A549 (cell line): Measurements from ENCODE around the gene ATOX1. TPM values are rescaled to one million over a fixed set of nuclear protein-coding genes. Genes with fewer than 3 reads are reported as not detected.
A peak's percentile ranks its signal among the peaks of the same experiment; 100 is the strongest.

Experiments used
- ATAC-seq, 2 experiments: fragments of 200-7000 bp in 1 of 2; fragments of >200 bp in 1 of 2; cut with Nextera tagmentation in 1 of 2; cut with Tn5 transposase in 1 of 2; 3 replicates each; pipeline versions ENCODE4 v1.8.0 to v1.9.1; 2018 to 2020; ENCODE audit warnings: mild to moderate bottlenecking in 1 of 2, moderate library complexity in 1 of 2
- CTCF ChIA-PET: fragments of 300-600 bp; sonication (Branson Sonifier 250); formaldehyde crosslinking; extraction: SDS; loops from one replicate; lab custom pipeline; 2021; ENCODE audit warnings: antibody characterized with exemption, inconsistent platforms; lab: Yijun Ruan, JAX
- POLR2A ChIA-PET: fragments of 350-600 bp; formaldehyde crosslinking; extraction: SDS; loops from one replicate; lab custom pipeline; 2021; ENCODE audit warnings: antibody characterized with exemption, inconsistent platforms; lab: Yijun Ruan, JAX
- DNase-seq, 2 experiments: peaks; one replicate each; pipeline versions ENCODE4 v3.0.0 to v3.0.0-alpha.2; 2011 to 2016; ENCODE audit warnings: low read depth in 1 of 2, low spot score in 1 of 2
- FAIRE-seq: peaks from 2 replicates; lab custom pipeline; 2011; peaks lifted over from hg19 to GRCh38; lab: Jason Lieb, UNC
- H3K27ac ChIP-seq, 2 experiments: fragments of >200 bp; sonication (Bioruptor Twin); formaldehyde crosslinking; 3 replicates each; pipeline ENCODE4 v1.5.1; 2016 to 2017
- H3K4me1 ChIP-seq: fragments of >200 bp; sonication (Bioruptor Twin); formaldehyde crosslinking; 3 replicates; pipeline ENCODE4 v1.6.1; 2016
- H3K4me2 ChIP-seq: fragments of >200 bp; sonication (Bioruptor Twin); formaldehyde crosslinking; 3 replicates; pipeline ENCODE4 v1.6.1; 2016
- H3K4me3 ChIP-seq: fragments of >200 bp; sonication (Bioruptor Twin); formaldehyde crosslinking; 3 replicates; pipeline ENCODE4 v1.5.1; 2016
- H3K9me3 ChIP-seq: fragments of >200 bp; sonication (Bioruptor Twin); formaldehyde crosslinking; 3 replicates; pipeline ENCODE4 v1.6.1; 2016
- ATOH8 ChIP-seq: fragments of 250-450 bp; sonication (Bioruptor Pico); IDR thresholded peaks from 2 replicates; pipeline ENCODE4 v1.5.0; 2020; ENCODE audit warnings: low read depth, mild to moderate bottlenecking, moderate library complexity
- E2F6 ChIP-seq: IDR thresholded peaks from 2 replicates; pipeline ENCODE4 v1.6.1; 2012; ENCODE audit warnings: low read depth, borderline replicate concordance
- EHF ChIP-seq: fragments of 250-450 bp; sonication (Bioruptor Pico); IDR thresholded peaks from 2 replicates; pipeline ENCODE4 v1.5.0; 2020; ENCODE audit warnings: mild to moderate bottlenecking
- FOXS1 ChIP-seq: fragments of 250-450 bp; sonication (Bioruptor Pico); IDR thresholded peaks from 2 replicates; pipeline ENCODE4 v1.5.0; 2020; ENCODE audit warnings: mild to moderate bottlenecking, moderate library complexity
- HMGXB4 ChIP-seq: fragments of 250-450 bp; sonication (Bioruptor Pico); IDR thresholded peaks from 2 replicates; pipeline ENCODE4 v1.5.0; 2021; ENCODE audit warnings: mild to moderate bottlenecking, moderate library complexity, borderline replicate concordance
- HOXB5 ChIP-seq: fragments of 250-450 bp; sonication (Bioruptor Pico); IDR thresholded peaks from 2 replicates; pipeline ENCODE4 v1.5.0; 2020; ENCODE audit warnings: mild to moderate bottlenecking, moderate library complexity
- JUN ChIP-seq, 2 experiments: fragments of >200 bp; sonication (Bioruptor Twin); formaldehyde crosslinking; IDR thresholded peaks; 2 replicates in 1 of 2; 3 replicates in 1 of 2; pipeline ENCODE4 v1.6.1; 2016 to 2017
- KDM1A ChIP-seq: fragments of 200-600 bp; sonication (generic); IDR thresholded peaks from 2 replicates; pipeline ENCODE4 v1.6.1; 2016; ENCODE audit warnings: low read depth, mild to moderate bottlenecking
- MAFK ChIP-seq: fragments of 450-650 bp; IDR thresholded peaks from 2 replicates; pipeline ENCODE4 v1.6.1; 2014; ENCODE audit not compliant: partially characterized antibody
- MAX ChIP-seq: IDR thresholded peaks from 2 replicates; pipeline ENCODE4 v1.6.1; 2012
- POLR2A ChIP-seq: IDR thresholded peaks from 2 replicates; pipeline ENCODE4 v1.6.1; 2012; ENCODE audit warnings: mild to moderate bottlenecking, low read length
- POLR2AphosphoS2 ChIP-seq: conservative IDR thresholded peaks from 2 replicates; pipeline ENCODE4 v1.6.1; 2012; ENCODE audit warnings: low read length, improper control_type of control experiment, inconsistent platforms
- RAD21 ChIP-seq, 2 experiments: fragments of >200 bp in 1 of 2; sonication (Bioruptor Twin) in 1 of 2; formaldehyde crosslinking in 1 of 2; IDR thresholded peaks in 1 of 2; conservative IDR thresholded peaks in 1 of 2; 2 replicates in 1 of 2; 3 replicates in 1 of 2; pipeline ENCODE4 v1.6.1; 2012 to 2018; ENCODE audit warnings: inconsistent platforms in 1 of 2
- RNF2 ChIP-seq: fragments of 200-600 bp; sonication (generic); IDR thresholded peaks from 2 replicates; pipeline ENCODE4 v1.6.1; 2016; ENCODE audit warnings: low read depth, mild to moderate bottlenecking, antibody characterized with exemption, moderate library complexity, borderline replicate concordance
- TFCP2L1 ChIP-seq: fragments of 250-450 bp; sonication (Bioruptor Pico); IDR thresholded peaks from 2 replicates; pipeline ENCODE4 v1.5.0; 2021; ENCODE audit warnings: mild to moderate bottlenecking
- USF2 ChIP-seq: fragments of 450-650 bp; IDR thresholded peaks from 2 replicates; pipeline ENCODE4 v1.6.1; 2014; ENCODE audit warnings: antibody characterized with exemption
- WGBS: methylation state at CpG from one replicate; pipeline ENCODE4 v1.1.6; 2017; ENCODE audit errors: missing lambda C conversion rate; 5-methylcytosine and 5-hydroxymethylcytosine counted together
- polyA plus RNA-seq, 4 experiments: library from polyadenylated mRNA; depleted of rRNA in 3 of 4; stranded (reverse); fragments of >200 nt; fragmentation: RNase III in 1 of 4; extraction: RNeasy Plus Mini Kit Qiagen cat#74134 plus additional on column Dnase treatment in 1 of 4; gene quantifications; 2 replicates in 3 of 4; 3 replicates in 1 of 4; pipeline ENCODE4 v1.2.3, GENCODE V29; 2011 to 2017

Gene ATOX1
- polyA plus RNA-seq, 2 of the 4 experiments (the other 2 are of a cell fraction) = 58.1 to 218 TPM

- Histone ChIP-seq H3K27ac (peak overlapping the region; percentile 96 to 99), H3K9me3 (no peaks in the 10 kb centered on the region), H3K4me1 (peaks cover 26% of the 10 kb centered on the region), H3K4me3 (peak overlapping the region; percentile 61), H3K4me2 (peak overlapping the region; percentile 83)
- DNase-seq (peak; percentile 24 to 52), ATAC-seq (peak; percentile 37 to 47), FAIRE-seq (no peak)
- ChIA-PET POLR2A (interaction anchor here (0.6 to 3.0 kb wide), 21 partner anchors 8 to 555 kb away, joined by 3 to 22 read pairs (median 4); partner anchors contain the start of genes ATOX1, CCDC69, GM2A and SLC36A1), CTCF (interaction anchor here (0.5 to 2.6 kb wide), 18 partner anchors 9 to 288 kb away, joined by 3 to 16 read pairs (median 4); partner anchors contain the start of genes ATOX1 and SPARC)
- 28% methylated on average over 43 of the region's 75 CpGs for WGBS
- TF ChIP-seq MAX = peak; percentile 78
- 0 out of 2 replicates have a peak, but pooled peaks have one; percentile 54 for TF ChIP-seq E2F6
- TF ChIP-seq POLR2A = peak; percentile 27
- TF ChIP-seq USF2 = peak; percentile 42; the same call in 1 of the 2 replicates
- peak; percentile 69; the same call in 1 of the 2 replicates for TF ChIP-seq RNF2
- 0 out of 2 replicates have a peak, but pooled peaks have one; percentile 50 for TF ChIP-seq HOXB5 (CRISPR knock-in tag)
- TF ChIP-seq JUN (IDR thresholded peaks at IDR 0.05) = peak in 1 of 2 experiments; percentile 27; a peak in 3 of 5 replicates
- TF ChIP-seq ATOH8 (CRISPR knock-in tag) = peak; percentile 4; the same call in 1 of the 2 replicates
- no peak for TF ChIP-seq POLR2AphosphoS2
- no peak for TF ChIP-seq FOXS1 (CRISPR knock-in tag)
- TF ChIP-seq TFCP2L1 (CRISPR knock-in tag) = peak; percentile 85; the same call in 1 of the 2 replicates
- no peak for TF ChIP-seq KDM1A
- TF ChIP-seq EHF (CRISPR knock-in tag) = 0 out of 2 replicates have a peak, but pooled peaks have one; percentile 58
- peak; percentile 50; the same call in 1 of the 2 replicates for TF ChIP-seq HMGXB4 (CRISPR knock-in tag)
Measured at GRCh38 chr5:151770383-151771258, 12.2 kb upstream of the ATOX1 start.

- FAIRE-seq (no peak), DNase-seq (no peak), ATAC-seq (no peak)
- ChIA-PET POLR2A (no interaction called here), CTCF (interaction anchor here (0.6 to 3.1 kb wide), 3 partner anchors 27 to 1077 kb away, joined by 3 to 12 read pairs (median 5); no protein-coding TSS in a partner anchor)
- no peak overlapping the region for H3K4me3 ChIP-seq
- TF ChIP-seq MAFK (peak; percentile 88), RAD21 (conservative IDR thresholded peaks at IDR 0.05 in 1 of 2, IDR thresholded peaks at IDR 0.05 in 1 of 2) (no peak)
- no peak overlapping the region for H3K27ac ChIP-seq
- peaks cover 6% of the 10 kb centered on the region for H3K4me1 ChIP-seq
- no peaks in the 10 kb centered on the region for H3K9me3 ChIP-seq
- no peak overlapping the region for H3K4me2 ChIP-seq
Measured at GRCh38 chr5:151766975-151767374, 8.5 kb upstream of the ATOX1 start.
